GM18499 (cell line): Measurements from ENCODE around the gene RAPGEF4.
"Not testable (repeated sequence)": the region's sequence is repeated elsewhere in the genome, so short reads cannot be mapped to it uniquely, and the experiment has no call there.

Experiments
- ATAC-seq: cut with Tn5 transposase; IDR thresholded peaks from one replicate; pipeline ENCODE4 v1.9.1; 2021; ENCODE audit warnings: moderate number of reproducible peaks; ENCODE audit not compliant: insufficient read depth, unreplicated experiment

RAPGEF4 gene

DNA sequence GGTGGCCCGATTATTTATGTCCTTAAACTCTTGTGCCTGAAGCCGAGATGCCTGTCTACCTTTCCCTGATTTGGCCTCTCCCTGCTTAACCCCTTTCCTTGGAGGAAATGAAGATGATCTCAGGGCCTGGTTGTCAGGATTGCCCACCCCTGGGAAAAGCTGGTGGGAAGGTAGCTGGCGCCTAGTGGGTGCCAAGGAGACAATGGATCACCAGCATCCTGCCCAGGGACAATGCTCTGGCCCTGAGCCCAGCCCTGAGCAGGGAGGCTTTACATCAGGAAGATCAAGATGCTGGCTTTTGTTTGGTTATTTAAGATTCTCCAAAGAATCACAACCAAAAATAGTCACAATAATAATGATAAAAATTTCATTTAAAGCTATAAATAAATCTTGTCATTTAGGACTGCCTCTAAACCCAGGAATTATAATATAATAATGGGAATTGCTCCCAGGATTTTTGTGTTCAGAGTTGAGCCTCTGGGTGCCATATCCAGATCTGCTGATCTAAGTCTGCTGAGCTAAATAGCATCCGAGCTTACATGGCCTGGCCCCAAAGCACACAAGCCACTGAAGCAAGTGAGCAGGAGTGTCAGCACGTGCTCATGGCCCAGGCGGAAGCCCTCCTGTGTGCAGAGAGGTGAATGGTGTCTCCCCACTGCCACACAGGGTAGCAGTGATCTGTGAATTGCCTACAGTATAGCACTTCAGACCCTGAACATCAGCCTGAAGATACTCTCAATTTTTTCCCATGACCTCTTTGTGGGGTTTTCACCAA is 282.2 kb downstream of the RAPGEF4 start:
- ATAC-seq: no peak

DNA sequence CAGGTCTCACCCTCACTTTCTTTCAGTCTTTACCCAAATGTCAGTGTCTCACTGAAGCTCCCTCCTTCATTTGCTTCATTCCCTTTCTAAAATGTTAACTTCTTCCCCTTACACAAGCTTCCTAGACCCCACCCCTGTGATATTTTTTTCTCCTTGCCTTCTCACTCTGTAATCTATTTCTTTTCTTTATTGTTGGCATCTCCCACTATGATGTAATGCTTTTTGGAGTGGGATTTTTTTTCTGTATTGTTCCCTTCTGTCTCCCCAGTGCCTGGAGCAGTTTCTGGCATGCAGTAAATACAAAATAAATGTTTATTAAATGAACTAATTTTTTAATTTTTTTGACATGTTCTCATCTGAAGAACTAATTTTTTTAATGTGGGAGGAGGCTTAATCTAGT is 284.1 kb downstream of the RAPGEF4 start:
- ATAC-seq: no peak

DNA sequence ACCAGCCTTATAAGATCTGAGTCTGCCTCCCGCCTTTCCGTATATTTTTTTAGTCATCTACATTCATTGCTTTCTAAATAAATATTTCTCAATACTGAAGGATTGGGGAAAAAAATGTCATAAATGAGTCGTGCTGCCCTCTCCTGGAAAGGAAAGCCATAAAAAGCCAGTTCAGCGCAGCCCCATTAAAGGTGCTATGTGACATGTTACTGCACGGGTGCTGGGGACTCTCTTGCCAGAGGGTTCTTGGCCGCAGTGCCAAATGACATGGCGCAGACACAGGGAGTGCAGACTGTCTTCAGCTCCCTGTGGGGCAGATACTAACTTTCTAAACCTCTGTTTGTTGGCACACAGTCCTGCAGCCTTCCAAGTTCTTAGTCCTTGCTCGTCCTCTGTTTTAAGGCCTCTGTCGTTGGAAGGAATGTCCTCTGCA is 286.3 kb downstream of the RAPGEF4 start:
- ATAC-seq: no peak

DNA sequence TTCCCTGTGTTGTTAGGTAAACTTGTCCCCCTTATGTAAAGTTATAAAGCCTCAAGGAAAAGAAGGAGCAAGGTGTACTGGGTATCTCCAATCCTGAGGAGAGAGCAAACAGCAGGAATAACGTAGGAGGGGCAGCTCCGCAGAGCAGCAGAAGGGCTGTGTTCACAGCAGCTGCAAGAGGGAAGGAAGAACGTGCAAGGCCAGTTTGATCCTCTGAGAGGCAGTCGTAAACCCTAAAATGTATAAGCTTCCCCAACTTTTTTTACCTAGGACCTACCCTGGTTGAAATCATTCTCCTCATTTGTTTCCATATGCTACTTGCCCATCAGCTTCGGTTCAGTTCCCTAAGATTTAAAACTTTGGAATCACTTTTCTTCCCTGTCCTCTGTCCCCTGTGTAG is 288.1 kb downstream of the RAPGEF4 start:
- no peak for ATAC-seq

DNA sequence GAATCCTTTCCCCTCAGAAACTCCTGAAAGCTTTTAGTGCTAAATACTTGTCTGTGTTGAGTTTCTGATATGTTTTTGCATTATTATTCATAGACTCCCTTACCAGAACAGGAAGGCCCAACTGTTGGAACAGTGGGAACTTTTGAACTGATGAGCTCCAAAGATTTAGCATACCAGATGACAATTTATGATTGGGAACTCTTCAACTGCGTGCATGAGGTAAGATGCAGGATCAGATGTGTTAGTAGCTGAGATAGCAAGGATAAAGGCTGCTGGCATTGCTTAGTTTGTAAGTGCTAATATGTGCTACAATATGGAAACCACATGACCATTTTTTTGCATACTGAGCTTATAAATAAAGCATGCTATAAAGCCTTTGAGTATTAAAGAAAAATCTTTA is 290.8 kb downstream of the RAPGEF4 start:
- ATAC-seq: no peak

DNA sequence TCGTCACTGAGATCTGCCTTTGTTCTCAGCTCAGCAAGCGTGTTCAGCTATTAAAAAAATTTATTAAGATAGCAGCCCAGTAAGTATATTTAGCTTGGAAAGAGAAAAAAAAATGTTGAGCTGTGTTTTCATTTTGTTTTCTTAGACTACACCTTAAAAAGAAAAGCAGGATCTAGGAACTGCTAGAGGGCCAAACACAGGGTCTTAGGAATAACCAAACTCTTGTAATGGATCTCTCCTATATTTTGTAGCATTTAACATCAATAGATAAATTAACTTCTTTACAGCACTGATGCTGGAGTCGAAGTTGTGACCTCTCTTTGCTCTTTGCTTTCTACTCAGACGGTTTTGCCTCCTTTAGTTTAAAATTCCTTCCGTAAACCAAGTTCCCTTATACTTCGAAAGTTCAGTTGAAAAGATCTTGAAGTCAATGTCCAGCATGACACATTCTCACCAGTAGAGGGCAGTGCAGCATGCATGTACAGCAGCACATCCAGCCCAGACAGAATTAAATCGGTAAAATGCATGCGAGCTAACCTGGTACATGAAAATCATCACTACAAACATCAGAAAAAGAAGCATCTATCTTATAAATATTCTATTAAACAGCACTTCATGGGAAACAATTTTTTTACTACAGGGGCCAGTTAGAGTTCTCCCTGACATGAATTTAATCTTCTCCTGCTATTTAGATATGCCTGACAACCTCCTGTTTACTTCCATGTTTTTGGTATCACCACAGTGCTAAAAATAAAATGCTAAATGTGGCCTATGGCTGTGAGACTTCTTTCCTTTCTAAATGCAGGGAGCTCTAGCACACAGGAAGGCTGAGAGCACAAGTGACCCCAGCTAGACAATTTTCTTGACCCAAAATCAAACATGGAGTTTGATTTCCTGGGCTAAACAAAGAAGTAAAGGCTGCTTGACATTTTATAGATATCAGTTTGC is 291.8 kb downstream of the RAPGEF4 start:
- no peak for ATAC-seq

DNA sequence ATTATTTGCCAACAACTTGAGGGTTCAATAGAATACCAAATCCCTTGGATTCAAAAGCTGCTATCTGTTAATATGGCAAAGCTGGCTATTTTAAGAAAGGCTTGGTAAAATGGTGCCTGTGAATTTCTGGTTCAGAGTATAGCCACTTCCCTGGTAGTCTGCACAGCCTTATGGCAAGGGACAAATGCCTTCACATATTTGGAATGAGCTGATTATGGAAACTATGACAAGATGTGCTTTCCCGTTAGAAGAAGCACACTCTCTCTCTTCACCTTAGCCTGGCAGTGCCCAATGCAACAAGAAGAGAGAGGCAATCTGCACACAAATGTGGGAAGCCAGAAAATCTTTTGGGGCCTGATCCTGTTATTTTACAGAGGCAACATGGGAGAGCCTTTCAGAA is 292.5 kb downstream of the RAPGEF4 start:
- no peak for ATAC-seq

DNA sequence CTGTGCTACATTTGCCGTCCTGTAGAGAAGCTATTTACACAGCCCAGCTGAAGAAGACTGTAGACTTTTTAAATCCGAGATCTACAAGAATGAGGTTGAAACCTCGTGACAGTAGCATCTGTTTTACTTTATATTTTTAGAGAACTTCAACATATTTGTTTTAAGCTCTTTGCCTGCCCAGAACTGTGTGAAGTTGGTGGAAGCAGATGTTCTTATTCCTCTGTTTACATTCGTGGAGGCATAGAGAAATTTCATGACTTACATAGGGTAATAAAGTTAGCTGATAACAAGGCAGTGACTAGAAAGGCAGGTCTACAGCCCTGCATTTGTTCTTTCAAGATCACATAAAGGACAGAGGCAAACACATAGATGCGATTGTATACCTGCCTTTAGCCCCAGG is 293.0 kb downstream of the RAPGEF4 start:
- no peak for ATAC-seq

DNA sequence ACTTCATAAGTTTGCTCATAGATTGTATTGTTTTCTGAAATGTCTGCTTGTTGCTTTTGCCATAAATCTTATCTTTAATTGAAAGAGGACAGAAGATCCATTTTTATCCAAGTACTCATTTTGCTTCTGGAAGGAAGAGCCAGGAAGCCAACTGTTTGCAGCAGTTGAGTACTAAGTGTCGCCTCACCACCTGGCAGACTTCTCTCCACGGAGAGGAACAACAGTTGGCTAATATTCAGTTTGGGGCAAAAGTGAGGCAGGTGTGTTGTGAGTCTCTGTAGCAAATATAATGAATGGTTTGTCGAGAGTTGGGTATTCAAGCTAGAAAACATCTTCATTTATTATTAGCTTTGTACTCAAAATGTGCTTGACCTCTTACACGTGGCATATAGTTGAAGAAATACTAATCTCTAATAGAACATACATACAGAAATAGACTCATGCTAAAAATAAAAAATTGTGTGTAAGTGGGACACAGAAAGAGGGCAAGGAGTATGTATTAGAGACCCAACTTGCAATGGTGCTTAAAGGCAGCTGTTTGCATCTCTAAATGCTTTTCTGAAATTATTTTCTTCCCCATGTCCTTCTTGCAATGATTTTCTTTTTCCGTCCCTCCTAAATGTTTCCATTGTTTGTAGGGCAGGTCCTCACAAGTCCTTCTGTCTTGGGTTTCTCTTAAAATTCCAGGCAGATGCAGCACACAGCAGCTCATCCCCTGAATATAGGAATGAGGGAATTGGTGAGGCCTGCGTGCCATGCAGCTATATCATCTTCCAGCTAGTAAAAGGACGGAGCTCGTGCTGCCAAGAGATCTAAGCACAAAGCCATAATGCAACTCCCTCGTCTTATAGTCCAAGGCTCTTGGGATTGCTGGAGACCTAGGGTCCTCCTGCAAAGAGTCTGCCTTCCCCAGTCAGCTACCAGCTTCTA is 295.2 kb downstream of the RAPGEF4 start:
- ATAC-seq: no peak

DNA sequence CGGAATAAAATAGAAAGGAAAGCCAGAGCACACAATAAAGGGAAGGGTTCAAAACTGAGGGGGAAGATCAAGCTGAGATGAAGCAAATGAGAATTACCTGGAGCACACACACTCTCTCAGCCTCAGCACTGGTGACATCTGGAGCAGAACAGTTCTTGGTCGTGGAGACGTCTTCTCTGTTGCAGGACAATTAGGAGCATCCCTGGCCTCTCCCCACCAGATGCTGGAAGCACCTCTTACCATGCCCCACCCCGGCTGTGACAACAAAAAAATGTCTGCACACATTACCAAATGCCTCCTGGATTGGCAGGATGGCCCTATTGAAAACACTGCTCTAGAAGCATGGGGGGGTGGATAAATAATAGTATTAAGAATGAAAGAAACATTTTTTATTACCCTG is 296.4 kb downstream of the RAPGEF4 start:
- no peak for ATAC-seq

DNA sequence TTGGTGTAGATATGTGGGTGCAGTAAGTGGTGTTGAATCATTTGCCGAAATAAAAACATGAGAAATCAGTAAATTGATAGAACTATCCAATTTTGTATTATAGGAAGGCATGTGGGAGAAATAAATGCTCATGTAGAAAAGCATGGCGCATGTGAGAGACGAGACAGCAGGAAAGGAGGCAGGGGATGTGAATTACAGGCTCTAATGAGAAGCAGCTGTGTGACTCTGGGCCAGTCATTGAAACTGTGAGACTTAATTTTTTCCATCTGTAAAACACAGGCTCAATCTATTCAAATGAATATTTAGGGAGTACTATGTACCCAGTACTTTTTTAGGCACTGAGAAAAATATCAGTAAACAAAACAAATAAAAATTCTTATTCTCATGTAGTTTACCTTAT is 297.4 kb downstream of the RAPGEF4 start:
- no peak for ATAC-seq

DNA sequence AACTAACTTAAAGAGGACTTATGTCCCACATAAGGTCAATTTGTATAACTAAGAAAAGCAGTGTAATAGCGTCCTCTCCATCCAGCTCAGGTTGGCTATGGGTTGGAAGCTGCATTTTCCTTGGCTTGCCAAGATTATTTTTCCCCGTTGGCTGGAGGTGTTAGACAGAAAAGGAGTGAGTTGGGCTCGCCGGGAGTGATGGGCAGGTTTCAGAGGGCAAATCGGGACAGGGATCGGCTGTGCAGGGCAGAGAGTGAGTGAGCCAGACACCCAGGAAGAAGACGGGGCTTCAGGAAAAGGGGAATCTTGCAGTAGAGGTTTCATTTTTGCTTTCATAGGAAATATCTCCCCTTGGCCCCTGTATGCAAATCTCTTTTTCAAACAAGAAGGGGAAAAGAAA is 298.5 kb downstream of the RAPGEF4 start:
- no peak for ATAC-seq

DNA sequence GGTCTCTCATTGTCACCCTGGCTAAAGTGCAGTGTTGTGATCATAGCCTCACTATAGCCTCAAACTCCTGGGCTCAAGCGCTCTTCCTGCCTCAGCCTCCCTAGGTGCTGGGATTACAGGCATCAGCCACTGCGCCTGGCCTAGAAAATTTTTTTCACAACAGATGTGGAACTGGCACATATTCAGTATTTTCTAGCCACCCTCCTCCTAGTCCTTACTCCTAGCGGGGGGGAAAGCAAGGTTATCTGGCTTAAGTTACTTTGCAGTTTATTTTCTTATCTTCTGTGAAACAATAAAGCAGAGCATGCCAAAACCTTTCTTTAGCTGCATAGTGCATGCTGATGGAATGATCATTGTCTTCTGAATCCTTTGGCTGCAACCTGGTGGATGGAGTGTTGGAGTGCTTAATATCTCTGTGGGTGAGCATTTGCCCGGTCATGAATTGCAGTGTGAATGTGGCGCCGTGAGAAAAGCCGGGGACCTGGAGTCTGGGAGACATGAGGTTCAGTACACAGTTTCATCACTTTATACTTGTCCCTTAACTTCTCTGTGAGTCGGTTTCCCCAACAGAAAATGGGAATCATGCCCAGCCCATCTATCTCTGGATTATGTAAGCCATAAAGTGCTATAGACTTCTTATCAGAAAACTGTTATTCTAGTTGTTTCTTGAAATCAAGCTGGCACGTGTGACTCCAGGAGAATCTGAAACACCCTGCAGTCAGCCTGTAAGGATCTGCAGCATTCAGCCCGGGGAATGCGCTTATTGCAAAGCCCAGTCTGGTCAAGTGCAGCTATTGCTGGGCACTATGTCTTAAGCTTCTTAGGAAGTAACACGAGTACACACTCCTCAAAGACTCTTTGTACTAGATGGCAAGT is 301.8 kb downstream of the RAPGEF4 start:
- no peak for ATAC-seq

DNA sequence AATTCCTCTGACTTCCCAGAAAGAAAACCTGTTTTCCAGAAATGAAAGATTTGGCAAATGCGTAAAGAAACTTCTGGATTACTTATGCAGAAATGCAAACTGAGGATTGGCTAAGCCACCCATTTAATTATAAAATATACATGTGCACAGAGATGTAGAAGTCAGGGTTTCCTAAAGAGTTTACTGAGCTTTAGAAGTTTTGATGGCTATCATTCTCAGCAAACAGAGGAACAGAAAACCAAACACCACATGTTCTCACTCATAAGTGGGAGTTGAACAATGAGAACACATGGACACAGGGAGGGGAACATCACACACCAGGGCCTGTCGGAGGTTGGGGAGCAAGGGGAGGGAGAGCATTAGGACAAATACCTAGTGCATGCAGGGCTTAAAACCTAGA is 302.6 kb downstream of the RAPGEF4 start:
- not testable (repeated sequence) for ATAC-seq

DNA sequence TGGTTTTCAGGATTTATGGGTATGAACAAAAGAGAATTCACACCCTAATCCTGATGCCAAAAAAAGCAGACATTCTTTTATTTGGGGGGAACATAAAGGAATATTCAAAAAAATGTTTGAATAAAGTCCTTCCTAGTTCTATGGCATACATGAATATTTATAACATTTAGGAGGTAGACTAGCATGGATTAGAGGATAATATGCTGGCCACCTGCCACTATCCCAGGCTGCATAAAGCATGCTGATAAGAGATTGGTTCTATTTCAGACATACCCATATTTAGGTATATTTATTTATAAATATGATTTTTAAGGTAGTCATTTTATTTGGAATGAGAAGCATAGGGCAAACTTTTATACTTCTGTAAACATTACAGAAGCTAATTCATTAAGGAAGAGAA is 305.1 kb downstream of the RAPGEF4 start:
- ATAC-seq: no peak

DNA sequence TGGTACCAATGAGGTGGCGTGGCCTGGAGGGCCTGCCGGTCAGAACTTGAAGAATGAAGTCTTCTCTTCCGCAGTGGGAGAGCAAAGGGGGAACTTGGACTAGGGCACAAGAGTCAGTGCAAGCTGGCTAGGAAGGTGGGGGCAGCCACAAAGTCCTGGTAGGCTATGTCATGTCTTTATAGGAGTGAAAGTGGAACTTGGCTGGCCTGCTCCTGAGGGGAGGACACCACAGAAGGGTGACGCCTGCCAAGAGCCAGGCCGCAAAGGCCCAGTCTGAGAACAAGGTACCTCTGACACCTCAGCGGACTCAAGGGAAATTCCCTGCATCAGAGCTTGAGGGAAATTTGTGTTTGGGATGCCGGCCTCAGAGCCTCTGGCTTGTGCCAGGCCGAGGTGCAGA is 307.8 kb downstream of the RAPGEF4 start:
- ATAC-seq: no peak

DNA sequence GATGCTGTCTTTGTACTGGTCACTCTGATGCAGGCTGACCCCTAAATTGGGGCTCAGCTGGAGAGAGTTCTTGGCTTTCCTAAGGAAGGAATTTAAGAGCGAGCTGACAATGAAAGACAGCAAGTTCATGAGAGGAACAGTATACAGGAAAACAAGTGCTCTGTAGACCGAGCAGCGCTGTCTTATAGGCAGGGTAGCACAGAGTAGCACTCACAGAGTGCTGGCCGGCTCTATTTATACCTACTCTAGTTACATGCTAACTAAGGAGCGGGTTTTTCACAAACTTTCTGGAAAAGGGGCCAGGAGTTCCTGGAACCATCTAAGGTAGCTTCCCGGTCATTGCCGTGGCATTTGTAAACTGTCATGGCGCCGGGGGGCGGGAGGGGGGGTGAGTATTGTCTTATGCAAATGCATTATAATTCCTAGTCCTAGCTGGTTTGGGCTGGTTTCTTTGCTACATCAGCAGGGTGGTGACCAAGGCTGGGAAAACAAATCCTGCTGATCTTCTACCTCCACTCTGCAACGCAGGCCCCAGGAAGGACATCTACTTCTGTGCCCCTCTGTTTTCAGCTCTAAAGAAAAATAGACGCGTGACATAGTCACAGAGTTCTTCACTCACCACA is 308.4 kb downstream of the RAPGEF4 start:
- ATAC-seq: no peak

DNA sequence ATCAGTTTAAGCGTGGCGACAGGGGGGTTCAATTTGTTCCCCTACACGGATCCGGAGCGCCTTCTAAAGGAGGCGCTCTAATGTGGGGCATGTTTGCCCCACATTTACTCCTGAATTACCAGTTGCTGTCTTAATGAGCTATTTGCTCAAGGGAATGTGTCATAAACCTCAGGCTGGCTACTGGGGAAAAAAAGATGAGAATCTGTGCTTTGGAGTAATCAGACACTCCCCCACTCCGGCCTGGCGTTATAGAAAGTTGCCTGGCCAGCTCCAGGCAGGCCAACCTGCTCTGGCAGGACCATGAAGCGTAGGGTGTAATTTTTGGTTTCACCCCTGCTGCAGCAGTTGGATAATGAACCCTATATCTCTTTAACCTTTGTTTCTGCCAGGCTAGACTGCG is 309.0 kb downstream of the RAPGEF4 start:
- no peak for ATAC-seq

DNA sequence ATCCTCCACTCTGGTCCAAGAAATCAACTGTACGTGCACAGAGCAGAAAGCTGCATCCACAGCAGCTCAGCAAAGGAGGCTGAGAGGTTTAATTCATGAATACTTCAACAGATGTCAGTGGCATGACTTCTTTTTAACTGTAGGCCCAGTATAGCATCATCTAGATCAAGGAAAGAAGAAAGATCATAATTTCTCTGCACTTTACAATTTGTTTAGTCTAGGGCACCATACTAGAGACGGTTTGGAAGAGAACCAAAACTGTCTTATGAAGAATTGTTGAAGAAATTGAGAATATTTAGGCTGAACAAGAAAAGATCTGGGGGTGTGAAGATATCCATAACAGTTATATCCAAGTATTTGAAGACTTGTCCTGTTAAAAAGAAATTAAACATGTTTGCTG is 309.5 kb downstream of the RAPGEF4 start:
- no peak for ATAC-seq
